GM12801 (cell line): Measurements from ENCODE around the gene RASL10B.

Experiments used
- TF ChIP-seq, protein P1 (sequence below): IDR thresholded peaks from one replicate; pipeline ENCODE4 v1.5.1; 2011; ENCODE audit warnings: control low read depth; ENCODE audit not compliant: insufficient read length; ENCODE audit errors: extremely low read depth

Gene RASL10B

DNA sequence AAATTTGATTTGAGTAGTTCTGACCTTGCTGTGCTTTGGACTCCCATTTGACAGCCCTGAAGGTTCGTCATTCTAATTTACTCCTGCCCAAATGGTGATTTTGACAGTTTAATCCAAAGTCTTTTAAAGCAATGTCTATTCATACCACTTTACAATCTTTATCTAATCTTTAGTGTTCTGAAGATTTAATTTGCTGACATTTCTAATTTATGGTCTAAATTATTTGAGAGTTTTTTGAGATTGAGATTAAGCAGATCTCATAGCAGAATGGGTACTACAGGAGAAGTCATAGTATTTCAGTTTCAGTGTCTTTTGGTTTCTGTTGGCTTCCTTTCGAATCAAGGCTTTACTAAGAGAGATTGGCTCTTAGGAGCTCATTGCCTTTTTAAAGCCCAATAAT is 32.6 kb upstream of the RASL10B start:
- TF ChIP-seq, protein P1, sequence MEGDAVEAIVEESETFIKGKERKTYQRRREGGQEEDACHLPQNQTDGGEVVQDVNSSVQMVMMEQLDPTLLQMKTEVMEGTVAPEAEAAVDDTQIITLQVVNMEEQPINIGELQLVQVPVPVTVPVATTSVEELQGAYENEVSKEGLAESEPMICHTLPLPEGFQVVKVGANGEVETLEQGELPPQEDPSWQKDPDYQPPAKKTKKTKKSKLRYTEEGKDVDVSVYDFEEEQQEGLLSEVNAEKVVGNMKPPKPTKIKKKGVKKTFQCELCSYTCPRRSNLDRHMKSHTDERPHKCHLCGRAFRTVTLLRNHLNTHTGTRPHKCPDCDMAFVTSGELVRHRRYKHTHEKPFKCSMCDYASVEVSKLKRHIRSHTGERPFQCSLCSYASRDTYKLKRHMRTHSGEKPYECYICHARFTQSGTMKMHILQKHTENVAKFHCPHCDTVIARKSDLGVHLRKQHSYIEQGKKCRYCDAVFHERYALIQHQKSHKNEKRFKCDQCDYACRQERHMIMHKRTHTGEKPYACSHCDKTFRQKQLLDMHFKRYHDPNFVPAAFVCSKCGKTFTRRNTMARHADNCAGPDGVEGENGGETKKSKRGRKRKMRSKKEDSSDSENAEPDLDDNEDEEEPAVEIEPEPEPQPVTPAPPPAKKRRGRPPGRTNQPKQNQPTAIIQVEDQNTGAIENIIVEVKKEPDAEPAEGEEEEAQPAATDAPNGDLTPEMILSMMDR = no peak

GRCh38 chr17:35700150-35700549 is 31.3 kb upstream of the RASL10B start:
- TF ChIP-seq, protein P1 = no peak

GRCh38 chr17:35701491-35701890 is 29.9 kb upstream of the RASL10B start:
- TF ChIP-seq, protein P1 = no peak

GRCh38 chr17:35705230-35705629 is 26.2 kb upstream of the RASL10B start:
- TF ChIP-seq, protein P1 = no peak

- TF ChIP-seq, protein P1 = no peak
Observed at GRCh38 chr17:35705705-35706104, 25.7 kb upstream of the RASL10B start.

GRCh38 chr17:35708149-35708548 is 23.3 kb upstream of the RASL10B start:
- TF ChIP-seq, protein P1 = no peak

GRCh38 chr17:35708951-35709350 is 22.5 kb upstream of the RASL10B start:
- TF ChIP-seq, protein P1 = no peak

DNA sequence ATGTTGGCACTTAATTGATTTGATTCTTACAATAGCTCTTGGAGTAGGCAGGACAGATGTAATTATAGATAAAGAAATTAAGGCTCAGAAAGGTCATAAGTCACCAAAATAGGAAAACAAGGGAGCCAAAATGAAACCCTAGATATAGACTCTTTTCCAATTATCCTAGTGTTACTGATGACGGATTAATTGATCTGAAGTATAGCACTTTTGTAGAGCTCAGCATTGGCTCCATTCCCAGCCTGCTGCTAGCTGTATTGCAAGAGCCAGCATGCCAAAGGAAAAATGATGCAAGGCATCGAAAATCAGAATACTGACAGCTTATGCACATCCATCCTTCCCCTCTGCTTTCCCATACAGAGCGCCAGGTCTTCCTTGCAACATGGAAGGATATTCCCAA is 21.6 kb upstream of the RASL10B start:
- TF ChIP-seq, protein P1 = no peak
